ENCODE data around the gene CITED2.
"Not testable (repeated sequence)": the region's sequence is repeated elsewhere in the genome, so short reads cannot be mapped to it uniquely, and the experiment has no call there.

Gene CITED2

GRCh38 chr6:139364302-139364981, 10.0 kb downstream of the CITED2 start:
- DNase-seq (ENCODE audit: low read depth), result no peak

GRCh38 chr6:139363797-139364196, 10.7 kb downstream of the CITED2 start:
- DNase-seq (ENCODE audit: low read depth), result not testable (repeated sequence)

- DNase-seq (ENCODE audit: low read depth), result not testable (repeated sequence)
Observed at GRCh38 chr6:139363123-139363522, 11.3 kb downstream of the CITED2 start.

GRCh38 chr6:139361211-139361610, 13.2 kb downstream of the CITED2 start:
- no peak for DNase-seq (ENCODE audit: low read depth)

- no peak for DNase-seq (ENCODE audit: low read depth)
Observed at GRCh38 chr6:139356924-139357323, 17.5 kb downstream of the CITED2 start.

- no peak for DNase-seq (ENCODE audit: low read depth)
Observed at GRCh38 chr6:139355777-139356445, 18.5 kb downstream of the CITED2 start.

- DNase-seq (ENCODE audit: low read depth), result no peak
Observed at GRCh38 chr6:139355172-139355571, 19.3 kb downstream of the CITED2 start.

GRCh38 chr6:139354189-139354588, 20.3 kb downstream of the CITED2 start:
- DNase-seq (ENCODE audit: low read depth), result no peak

- DNase-seq (ENCODE audit: low read depth), result no peak
Observed at GRCh38 chr6:139349464-139350020, 24.9 kb downstream of the CITED2 start.

GRCh38 chr6:139346392-139346791, 28.1 kb downstream of the CITED2 start:
- DNase-seq (ENCODE audit: low read depth), result no peak

GRCh38 chr6:139344186-139344963, 30.1 kb downstream of the CITED2 start:
- DNase-seq (ENCODE audit: low read depth), result no peak

GRCh38 chr6:139343052-139343750, 31.2 kb downstream of the CITED2 start:
- DNase-seq (ENCODE audit: low read depth), result no peak

GRCh38 chr6:139341060-139341459, 33.4 kb downstream of the CITED2 start:
- no peak for DNase-seq (ENCODE audit: low read depth)

GRCh38 chr6:139338795-139339194, 35.7 kb downstream of the CITED2 start:
- DNase-seq (ENCODE audit: low read depth), result no peak

GRCh38 chr6:139337830-139338229, 36.6 kb downstream of the CITED2 start:
- no peak for DNase-seq (ENCODE audit: low read depth)

- no peak for DNase-seq (ENCODE audit: low read depth)
Observed at GRCh38 chr6:139337001-139337400, 37.4 kb downstream of the CITED2 start.

- no peak for DNase-seq (ENCODE audit: low read depth)
Observed at GRCh38 chr6:139336488-139336887, 38.0 kb downstream of the CITED2 start.

GRCh38 chr6:139335447-139336210, 38.8 kb downstream of the CITED2 start:
- no peak for DNase-seq (ENCODE audit: low read depth)

GRCh38 chr6:139334806-139335446, 39.5 kb downstream of the CITED2 start:
- peak; percentile 82 for DNase-seq (ENCODE audit: low read depth)

- no peak for DNase-seq (ENCODE audit: low read depth)
Observed at GRCh38 chr6:139330826-139331500, 43.5 kb downstream of the CITED2 start.
